Colonic mucosa (tissue), 4 donors: ENCODE results near the gene NPFFR1. TPM values are rescaled to one million over a fixed set of nuclear protein-coding genes. Genes with fewer than 3 reads are reported as not detected.

Source experiments
- DNase-seq: peaks from one replicate; pipeline ENCODE4 v3.0.0-alpha.2; 2020
- H3K27ac ChIP-seq: fragments of 200-600 bp; one replicate; pipeline ENCODE4 v1.8.0; 2021
- H3K27me3 ChIP-seq: fragments of 200-600 bp; one replicate; pipeline ENCODE4 v1.8.0; 2021
- H3K36me3 ChIP-seq: fragments of 200-600 bp; one replicate; pipeline ENCODE4 v1.8.0; 2021
- H3K4me1 ChIP-seq: fragments of 200-600 bp; one replicate; pipeline ENCODE4 v1.8.0; 2021; ENCODE audit warnings: mild to moderate bottlenecking
- H3K4me3 ChIP-seq: fragments of 200-600 bp; one replicate; pipeline ENCODE4 v1.8.0; 2021
- H3K9ac ChIP-seq, 2 donors: one replicate each; pipeline ENCODE4 v1.7.0; 2013; ENCODE audit warnings: control low read depth in 2 of 2, low read depth in 2 of 2, low read length in 2 of 2
- H3K9me3 ChIP-seq: fragments of 200-600 bp; one replicate; pipeline ENCODE4 v1.8.0; 2021
- CTCF ChIP-seq: fragments of 200-600 bp; IDR thresholded peaks from one replicate; pipeline ENCODE4 v1.8.0; 2022; ENCODE audit warnings: antibody characterized with exemption, mild to moderate bottlenecking
- intact Hi-C: fragments of 100-400 bp; cut with DNase I; formaldehyde crosslinking; loops from one replicate; pipeline ENCODE4 v1.14.1; 2022
- total RNA-seq, 2 donors: library from RNA; stranded (reverse); fragmentation: NEBNext Ultra II Directional in 1 of 2; extraction: Animal tissue kit (Norgen Biotek cat#: 25700) in 1 of 2; gene quantifications; one replicate each; pipeline ENCODE4 v1.2.1, GENCODE V29; 2021
- donor health status: healthy.
- donor health status: DM: no; HTN: no; CAD: no.
- donor health status: DM: no; HTN: no; CAD: no.

Gene NPFFR1
- total RNA-seq, 2 donors from 2014 or later, result 0.07 to 0.08 TPM

- intact Hi-C loops, result loop anchor here (10.0 kb wide), 1 partner anchor 77 kb away; no protein-coding TSS in a partner anchor
- H3K27me3 ChIP-seq, result no peaks in the 10 kb centered on the region
- H3K4me3 ChIP-seq, result no peak overlapping the region
- no peak overlapping the region for H3K9ac ChIP-seq
- H3K4me1 ChIP-seq, result no peaks in the 10 kb centered on the region
- no peak for DNase-seq
- no peak overlapping the region for H3K27ac ChIP-seq
- no peak for TF ChIP-seq CTCF
- H3K36me3 ChIP-seq, result no peaks in the 10 kb centered on the region
- no peaks in the 10 kb centered on the region for H3K9me3 ChIP-seq
These were observed 6.3 kb downstream of the NPFFR1 start for GRCh38 chr10:70277396-70278030.

- H3K4me1 ChIP-seq, result no peaks in the 10 kb centered on the region
- H3K4me3 ChIP-seq, result no peak overlapping the region
- H3K9ac ChIP-seq, result no peak overlapping the region
- DNase-seq, result no peak
- H3K27ac ChIP-seq, result no peak overlapping the region
- no peaks in the 10 kb centered on the region for H3K9me3 ChIP-seq
- intact Hi-C loops, result loop anchor here (10.0 kb wide), 1 partner anchor 80 kb away; no protein-coding TSS in a partner anchor
- no peaks in the 10 kb centered on the region for H3K36me3 ChIP-seq
- no peaks in the 10 kb centered on the region for H3K27me3 ChIP-seq
- TF ChIP-seq CTCF, result no peak
These were observed 9.2 kb downstream of the NPFFR1 start for GRCh38 chr10:70274643-70275042.

- Histone ChIP-seq H3K9ac (no peak overlapping the region), H3K36me3 (no peaks in the 10 kb centered on the region), H3K27ac (no peak overlapping the region), H3K4me1 (no peaks in the 10 kb centered on the region), H3K4me3 (no peak overlapping the region), H3K9me3 (no peaks in the 10 kb centered on the region), H3K27me3 (no peaks in the 10 kb centered on the region)
- peak; percentile 48 for TF ChIP-seq CTCF
- intact Hi-C loops, result loop anchor here (10.0 kb wide), 1 partner anchor 82 kb away; no protein-coding TSS in a partner anchor
- DNase-seq, result no peak
These were observed 10.9 kb downstream of the NPFFR1 start for GRCh38 chr10:70272925-70273316.

- Histone ChIP-seq H3K27ac (no peak overlapping the region), H3K4me3 (no peak overlapping the region), H3K9me3 (no peaks in the 10 kb centered on the region), H3K27me3 (no peaks in the 10 kb centered on the region), H3K36me3 (no peaks in the 10 kb centered on the region), H3K4me1 (no peaks in the 10 kb centered on the region), H3K9ac (no peak overlapping the region)
- TF ChIP-seq CTCF, result no peak
- DNase-seq, result no peak
- intact Hi-C loops, result loop anchor here (10.0 kb wide), 1 partner anchor 83 kb away; no protein-coding TSS in a partner anchor
These were observed 11.5 kb downstream of the NPFFR1 start for GRCh38 chr10:70271996-70272924.

GRCh38 chr10:70270952-70271351 is 12.9 kb downstream of the NPFFR1 start:
- Histone ChIP-seq H3K4me3 (no peak overlapping the region), H3K4me1 (no peaks in the 10 kb centered on the region), H3K9me3 (no peaks in the 10 kb centered on the region), H3K27me3 (no peaks in the 10 kb centered on the region), H3K27ac (no peak overlapping the region), H3K36me3 (no peaks in the 10 kb centered on the region), H3K9ac (no peak overlapping the region)
- no peak for TF ChIP-seq CTCF
- intact Hi-C loops, result loop anchor here (10.0 kb wide), 1 partner anchor 84 kb away; no protein-coding TSS in a partner anchor
- no peak for DNase-seq
